K562 (cell line): Measurements from ENCODE around the gene YIPF5. TPM values are rescaled to one million over a fixed set of nuclear protein-coding genes. Genes with fewer than 3 reads are reported as not detected.

Experiments used
- ATAC-seq: fragments of 200-7000 bp; cut with Tn5 transposase; 3 replicates; pipeline ENCODE4 v1.9.1; 2020; ENCODE audit warnings: moderate library complexity
- BruUV-seq: library from RNA; stranded (reverse); fragments of 400-500 nt; replicated peaks from 2 replicates; lab custom pipeline; 2021; lab: Mats Ljungman, UMichigan
- CTCF ChIA-PET: fragments of 300-600 bp; formaldehyde crosslinking; extraction: SDS; loops from one replicate; lab custom pipeline; 2021; ENCODE audit warnings: low intra/inter-chr PET ratio; lab: Yijun Ruan, JAX
- POLR2A ChIA-PET: fragments of 300-600, 350-650 bp; sonication (Branson Sonifier 250); formaldehyde crosslinking; extraction: SDS; loops from one replicate; lab custom pipeline; 2021; ENCODE audit warnings: antibody characterized with exemption, inconsistent platforms; lab: Yijun Ruan, JAX
- DNase-seq, 4 experiments: peaks; one replicate each; pipeline versions ENCODE4 v3.0.0 to v3.0.0-alpha.2; 2011 to 2018; ENCODE audit warnings: low spot score in 3 of 4, mixed read lengths in 3 of 4; ENCODE audit errors: extremely low read depth in 1 of 4
- FAIRE-seq: peaks from 2 replicates; lab custom pipeline; 2011; peaks lifted over from hg19 to GRCh38; lab: Jason Lieb, UNC
- H2AFZ ChIP-seq: 2 replicates; pipeline ENCODE4 v1.6.0; 2011; ENCODE audit warnings: low read depth, low read length, control low read depth, inconsistent platforms
- H3K27ac ChIP-seq: fragments of 200-600 bp; 3 replicates; pipeline ENCODE4 v1.8.0; 2011; ENCODE audit warnings: low read depth, mild to moderate bottlenecking, control low read depth, inconsistent platforms, low read length, moderate library complexity, mixed read lengths; ENCODE audit errors: extremely low read depth
- H3K27me3 ChIP-seq, 2 experiments: fragments of 300-600 bp in 1 of 2; 2 replicates in 1 of 2; 3 replicates in 1 of 2; pipeline versions ENCODE4 v1.6.0 to v1.8.0; 2011; ENCODE audit warnings: inconsistent platforms in 2 of 2, low read length in 2 of 2, mild to moderate bottlenecking in 1 of 2, mixed read lengths in 1 of 2, moderate library complexity in 1 of 2; ENCODE audit not compliant: control insufficient read depth in 2 of 2, insufficient read depth in 2 of 2
- H3K36me3 ChIP-seq: fragments of 300-600 bp; 3 replicates; pipeline ENCODE4 v1.8.0; 2011; ENCODE audit warnings: mild to moderate bottlenecking, low read length, inconsistent platforms; ENCODE audit not compliant: control insufficient read depth, insufficient read depth
- H3K4me1 ChIP-seq, 2 experiments: fragments of 200-600 bp in 1 of 2; replicated peaks in 1 of 2; 2 replicates in 1 of 2; 3 replicates in 1 of 2; pipeline versions ENCODE4 v1.5.1 to v1.8.0; 2011; ENCODE audit warnings: inconsistent platforms in 2 of 2, low read length in 2 of 2, mild to moderate bottlenecking in 1 of 2, mixed read lengths in 1 of 2, moderate library complexity in 1 of 2; ENCODE audit not compliant: control insufficient read depth in 2 of 2, insufficient read depth in 2 of 2
- H3K4me2 ChIP-seq: 2 replicates; pipeline ENCODE4 v1.6.1; 2011; ENCODE audit warnings: low read length, control low read depth, inconsistent platforms, mixed read lengths; ENCODE audit not compliant: insufficient read depth
- H3K4me3 ChIP-seq: fragments of 200-600 bp; sonication (generic), shearing (Covaris generic); 2 replicates; pipeline ENCODE4 v1.5.1; 2016; ENCODE audit warnings: control low read depth, inconsistent platforms
- H3K79me2 ChIP-seq: fragments of 200-600 bp; 3 replicates; pipeline ENCODE4 v1.8.0; 2011; ENCODE audit warnings: low read length, inconsistent platforms; ENCODE audit not compliant: control insufficient read depth, insufficient read depth
- H3K9ac ChIP-seq, 2 experiments: 2 replicates each; pipeline versions ENCODE4 v1.6.0 to v1.6.1; 2011; ENCODE audit warnings: low read depth in 2 of 2, low read length in 2 of 2, control low read depth in 1 of 2, inconsistent platforms in 1 of 2, mild to moderate bottlenecking in 1 of 2, mixed read lengths in 1 of 2; ENCODE audit not compliant: insufficient read depth in 1 of 2
- H3K9me1 ChIP-seq: one replicate; pipeline ENCODE4 v1.6.0; 2011; ENCODE audit warnings: inconsistent platforms, mild to moderate bottlenecking, low read length, moderate library complexity; ENCODE audit not compliant: control insufficient read depth, insufficient read depth
- H3K9me3 ChIP-seq: replicated peaks from 2 replicates; pipeline ENCODE4 v1.5.1; 2011; ENCODE audit warnings: low read depth, low read length, inconsistent platforms; ENCODE audit not compliant: control insufficient read depth, insufficient read depth
- H4K20me1 ChIP-seq: replicated peaks from 2 replicates; pipeline ENCODE4 v1.6.1; 2011; ENCODE audit warnings: low read length, inconsistent platforms, mixed read lengths; ENCODE audit not compliant: control insufficient read depth, insufficient read depth
- ATF2 ChIP-seq: sonication (generic); formaldehyde crosslinking; IDR thresholded peaks from 2 replicates; pipeline ENCODE4 v1.8.1; 2022; ENCODE audit warnings: missing genetic modification reagents
- CBFA2T3 ChIP-seq: fragments of 450-650 bp; IDR thresholded peaks from 2 replicates; pipeline ENCODE4 v1.6.1; 2017
- CBFB ChIP-seq: sonication (generic); formaldehyde crosslinking; IDR thresholded peaks from 2 replicates; pipeline ENCODE4 v1.4.0; 2020; ENCODE audit warnings: mild to moderate bottlenecking, missing genetic modification reagents
- CCAR2 ChIP-seq: fragments of 200-400 bp; formaldehyde crosslinking; IDR thresholded peaks from 2 replicates; pipeline ENCODE4 v1.6.1; 2017; ENCODE audit warnings: mild to moderate bottlenecking, low read depth, low read length
- ELK1 ChIP-seq: sonication (generic); formaldehyde crosslinking; IDR thresholded peaks from 2 replicates; pipeline ENCODE4 v1.8.1; 2022; ENCODE audit warnings: missing genetic modification reagents
- HDAC8 ChIP-seq: fragments of 450-650 bp; IDR thresholded peaks from 2 replicates; pipeline ENCODE4 v1.6.1; 2016; ENCODE audit warnings: mild to moderate bottlenecking, missing genetic modification characterization, moderate library complexity, missing compliant biosample characterization
- MCM5 ChIP-seq: fragments of 450-650 bp; IDR thresholded peaks from 2 replicates; pipeline ENCODE4 v1.6.1; 2016; ENCODE audit warnings: low read depth
- TCF3 ChIP-seq: sonication (generic); formaldehyde crosslinking; IDR thresholded peaks from 2 replicates; pipeline ENCODE4 v1.4.0; 2020; ENCODE audit warnings: mild to moderate bottlenecking, missing genetic modification reagents
- TEAD2 ChIP-seq: fragments of 450-650 bp; IDR thresholded peaks from 2 replicates; pipeline ENCODE4 v1.6.1; 2016; ENCODE audit warnings: missing genetic modification characterization, control low read depth, missing compliant biosample characterization
- USF1 ChIP-seq: sonication (generic); formaldehyde crosslinking; IDR thresholded peaks from 2 replicates; pipeline ENCODE4 v1.9.0; 2022; ENCODE audit warnings: mild to moderate bottlenecking, missing genetic modification reagents
- YBX1 ChIP-seq: fragments of 450-650 bp; IDR thresholded peaks from 2 replicates; pipeline ENCODE4 v1.7.1; 2016; ENCODE audit warnings: mild to moderate bottlenecking
- ZBTB17 ChIP-seq: fragments of 450-650 bp; formaldehyde crosslinking; IDR thresholded peaks from 2 replicates; pipeline ENCODE4 v1.4.0; 2020; ENCODE audit warnings: mild to moderate bottlenecking
- ZNF280B ChIP-seq: fragments of 250-450 bp; sonication (Bioruptor Pico); IDR thresholded peaks from 2 replicates; pipeline ENCODE4 v1.5.1; 2021; ENCODE audit warnings: mild to moderate bottlenecking
- WGBS: fragments of 100-300 bp; shearing (Covaris generic); methylation state at CpG from one replicate; pipeline ENCODE4 v1.1.6; 2016; ENCODE audit warnings: low coverage, mixed read lengths; ENCODE audit not compliant: insufficient coverage; ENCODE audit errors: missing lambda C conversion rate; 5-methylcytosine and 5-hydroxymethylcytosine counted together
- in situ Hi-C: fragments of 300-500 bp; cut with MboI; formaldehyde crosslinking; loops from 4 replicates; pipeline ENCODE4 v1.15.0; 2018; ENCODE audit warnings: inconsistent platforms, mixed read lengths
- intact Hi-C: fragments of 100-400 bp; cut with micrococcal nuclease; formaldehyde crosslinking; loops from 2 replicates; pipeline ENCODE4 v1.14.2; 2022
- polyA plus RNA-seq, 8 experiments: library from polyadenylated mRNA; depleted of rRNA in 4 of 8; stranded (reverse) in 5 of 8; unstranded in 3 of 8; fragments of >200 nt; fragmentation: Nextera tagmentation in 2 of 8; fragmentation: Illumina TruSeq in 1 of 8; extraction: Ambion mirVana in 2 of 8; extraction: Trizol in 1 of 8; gene quantifications; 2 replicates each; pipeline versions ENCODE4 v1.2.1 to v1.2.3, GENCODE V29; 2011 to 2014; ENCODE audit warnings: inconsistent platforms in 1 of 8, missing spikeins in 1 of 8
- total RNA-seq, 7 experiments: library from RNA; depleted of rRNA in 6 of 7; stranded (reverse); fragments of >200 nt in 6 of 7; fragmentation: Illumina TruSeq in 2 of 7; extraction: Trizol in 2 of 7; gene quantifications; 2 replicates each; pipeline versions ENCODE4 v1.2.1 to v1.2.3, GENCODE V29; 2011 to 2021; ENCODE audit warnings: low replicate concordance in 1 of 7

YIPF5 gene
- total and polyA plus RNA-seq, 9 of the 15 experiments (the other 6 are each of a cell fraction or from before 2014, with no cell fraction given) = 12.1 to 52.9 (median 33.7) TPM

- no peaks in the 10 kb centered on the region for H4K20me1 ChIP-seq
- H3K9ac ChIP-seq = no peak overlapping the region
- no peaks in the 10 kb centered on the region for H3K36me3 ChIP-seq
- TF ChIP-seq ELK1 (CRISPR knock-in tag) (no peak), ZNF280B (no peak), USF1 (CRISPR knock-in tag) (no peak), TEAD2 (no peak), CCAR2 (no peak), HDAC8 (tag) (no peak), CBFA2T3 (no peak), CBFB (no peak), ZBTB17 (CRISPR knock-in tag) (no peak), MCM5 (no peak), TCF3 (CRISPR knock-in tag) (no peak), YBX1 (no peak), ATF2 (CRISPR knock-in tag) (no peak)
- H3K4me2 ChIP-seq = no peak overlapping the region
- H3K79me2 ChIP-seq = no peaks in the 10 kb centered on the region
- no peak for DNase-seq
- no peak overlapping the region for H3K4me3 ChIP-seq
- no peaks in the 10 kb centered on the region for H3K9me1 ChIP-seq
- no peak overlapping the region for H2AFZ ChIP-seq
- H3K4me1 ChIP-seq = no peaks in the 10 kb centered on the region
- BruUV-seq = no TSS peak
- no peak for ATAC-seq
- CTCF ChIA-PET = no interaction called here
- WGBS = under 1% methylated on average over 4 of the region's 4 CpGs
- no peak for FAIRE-seq
- H3K27me3 ChIP-seq = no peaks in the 10 kb centered on the region
- intact Hi-C loops = no loop called here
- POLR2A ChIA-PET = no interaction called here
- no peak overlapping the region for H3K27ac ChIP-seq
- in situ Hi-C loops = no loop called here
- H3K9me3 ChIP-seq = no peaks in the 10 kb centered on the region
Measured at GRCh38 chr5:144131261-144131660, 39.2 kb downstream of the YIPF5 start.
